HUDEP-2 (cell line): ENCODE data around the gene CFAP45.

ENCODE experiments used
- DNase-seq, 76 experiments: peaks; one replicate each; lab custom pipeline; 2025; ENCODE audit not compliant: unreplicated experiment in 76 of 76; lab: John Stamatoyannopoulos, UW

CFAP45 gene

GRCh38 chr1:159924025-159924790 lies 24.2 kb upstream of the CFAP45 start:
- peak in 69 of 76 experiments; percentile 15 to 89 (median 72) for DNase-seq

- DNase-seq = peak in 71 of 76 experiments; percentile 12 to 84 (median 64)
Measured at GRCh38 chr1:159923203-159924024, 23.4 kb upstream of the CFAP45 start.

- DNase-seq = peak in 5 of 76 experiments; percentile 10 to 24 (median 20)
Measured at GRCh38 chr1:159922511-159923202, 22.7 kb upstream of the CFAP45 start.

- DNase-seq = peak in 38 of 76 experiments; percentile 7 to 65 (median 34)
Measured at GRCh38 chr1:159921700-159922504, 21.9 kb upstream of the CFAP45 start.

- no peak for DNase-seq
Measured at GRCh38 chr1:159921251-159921650, 21.3 kb upstream of the CFAP45 start.

- no peak for DNase-seq
Measured at GRCh38 chr1:159920651-159921050, 20.7 kb upstream of the CFAP45 start.

- DNase-seq = no peak
Measured at GRCh38 chr1:159920202-159920601, 20.2 kb upstream of the CFAP45 start.

- DNase-seq = no peak
Measured at GRCh38 chr1:159919236-159919865, 19.4 kb upstream of the CFAP45 start.

- no peak for DNase-seq
Measured at GRCh38 chr1:159918352-159919200, 18.6 kb upstream of the CFAP45 start.

GRCh38 chr1:159917533-159918351 lies 17.8 kb upstream of the CFAP45 start:
- peak in 1 of 76 experiments; percentile 3 for DNase-seq

- peak in 11 of 76 experiments; percentile 9 to 27 (median 15) for DNase-seq
Measured at GRCh38 chr1:159916242-159917051, 16.5 kb upstream of the CFAP45 start.

- DNase-seq = peak in 1 of 76 experiments; percentile 13
Measured at GRCh38 chr1:159915571-159916241, 15.7 kb upstream of the CFAP45 start.

- no peak for DNase-seq
Measured at GRCh38 chr1:159914252-159915018, 14.5 kb upstream of the CFAP45 start.

GRCh38 chr1:159913451-159914192 lies 13.7 kb upstream of the CFAP45 start:
- no peak for DNase-seq
